ENCODE measurements around the gene SLC29A3.

DNA sequence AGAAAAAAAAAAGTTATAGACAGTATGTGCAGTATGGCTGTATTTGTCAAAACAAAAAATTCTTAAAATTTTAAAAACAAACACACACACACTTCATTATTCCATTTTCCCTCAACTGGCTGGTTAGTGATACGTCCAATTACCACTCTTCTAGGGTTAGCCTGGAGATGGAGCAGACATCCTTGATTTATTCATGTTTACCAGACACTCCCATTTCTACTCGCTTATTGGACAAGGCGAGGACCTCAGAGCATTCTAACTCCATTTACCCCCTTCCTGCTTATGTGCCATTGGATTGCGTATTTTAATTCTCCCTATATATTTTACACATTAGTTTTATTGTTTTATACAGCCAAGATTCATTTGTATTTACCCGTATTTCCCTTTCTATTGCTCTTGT is 69.1 kb downstream of the SLC29A3 start:
- TF ChIP-seq, protein P1, sequence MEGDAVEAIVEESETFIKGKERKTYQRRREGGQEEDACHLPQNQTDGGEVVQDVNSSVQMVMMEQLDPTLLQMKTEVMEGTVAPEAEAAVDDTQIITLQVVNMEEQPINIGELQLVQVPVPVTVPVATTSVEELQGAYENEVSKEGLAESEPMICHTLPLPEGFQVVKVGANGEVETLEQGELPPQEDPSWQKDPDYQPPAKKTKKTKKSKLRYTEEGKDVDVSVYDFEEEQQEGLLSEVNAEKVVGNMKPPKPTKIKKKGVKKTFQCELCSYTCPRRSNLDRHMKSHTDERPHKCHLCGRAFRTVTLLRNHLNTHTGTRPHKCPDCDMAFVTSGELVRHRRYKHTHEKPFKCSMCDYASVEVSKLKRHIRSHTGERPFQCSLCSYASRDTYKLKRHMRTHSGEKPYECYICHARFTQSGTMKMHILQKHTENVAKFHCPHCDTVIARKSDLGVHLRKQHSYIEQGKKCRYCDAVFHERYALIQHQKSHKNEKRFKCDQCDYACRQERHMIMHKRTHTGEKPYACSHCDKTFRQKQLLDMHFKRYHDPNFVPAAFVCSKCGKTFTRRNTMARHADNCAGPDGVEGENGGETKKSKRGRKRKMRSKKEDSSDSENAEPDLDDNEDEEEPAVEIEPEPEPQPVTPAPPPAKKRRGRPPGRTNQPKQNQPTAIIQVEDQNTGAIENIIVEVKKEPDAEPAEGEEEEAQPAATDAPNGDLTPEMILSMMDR (IDR thresholded peaks at IDR 0.05): no peak
- TF ChIP-seq POLR2A (IDR thresholded peaks at IDR 0.05) (no peak), POLR2AphosphoS5 (IDR thresholded peaks at IDR 0.05) (no peak)

All from breast epithelium (tissue), 3 donors.